ENCODE data around the gene TGFA. TPM values are rescaled to one million over a fixed set of nuclear protein-coding genes. Genes with fewer than 3 reads are reported as not detected.

TGFA gene
- total and polyA plus RNA-seq, 2 donors (not counting 1 experiment from before 2014, with no cell fraction given), result 0.06 TPM; not detected in 1

DNA sequence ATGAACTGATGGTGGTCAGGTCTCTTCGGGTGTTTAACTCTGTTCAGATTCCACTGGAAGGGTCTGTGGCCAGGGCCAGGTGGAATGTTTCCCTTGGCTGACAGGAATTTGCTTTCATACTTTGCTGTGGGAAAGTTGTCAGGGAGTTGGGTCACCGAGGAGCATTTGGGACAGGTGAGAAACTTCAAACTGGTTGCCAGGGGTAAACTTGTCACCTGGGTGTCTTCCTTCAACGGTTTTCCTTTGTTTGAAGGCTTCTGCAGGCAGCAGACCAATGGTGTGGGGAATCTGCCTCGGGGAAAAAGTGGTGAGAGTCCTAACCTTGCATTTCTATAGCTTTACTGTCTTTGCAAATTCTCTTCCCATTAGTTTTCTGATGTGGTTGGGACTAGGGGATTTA, 92.2 kb downstream of the TGFA start:
- Histone ChIP-seq H3K4me1 (ENCODE audit: control insufficient read depth, extremely low read depth, insufficient read depth, low read length) (no peaks in the 10 kb centered on the region), H3K4me2 (ENCODE audit: extremely low read depth, insufficient read depth, low read length) (no peak overlapping the region), H3K9ac (ENCODE audit: insufficient read depth, low read length) (no peak overlapping the region), H3K4me3 (replicated peaks in 1 of 4; ENCODE audit: control extremely low read depth in 1 of 4, insufficient read depth in 1 of 4, low read depth in 3 of 4, low read length in 4 of 4) (no peak overlapping the region), H3K36me3 (ENCODE audit: control insufficient read depth, insufficient read depth, low read length) (no peaks in the 10 kb centered on the region), H3K9me3 (ENCODE audit: control insufficient read depth, insufficient read depth, low read depth, low read length) (no peaks in the 10 kb centered on the region), H2AFZ (ENCODE audit: low read length) (no peak overlapping the region), H3K79me2 (ENCODE audit: control insufficient read depth, insufficient read depth, low read length) (no peaks in the 10 kb centered on the region), H3K27ac (ENCODE audit: insufficient read depth, low read length) (no peak overlapping the region), H3K27me3 (ENCODE audit: control insufficient read depth, insufficient read depth, low read length) (peaks cover 2% of the 10 kb centered on the region), H4K20me1 (ENCODE audit: control insufficient read depth, extremely low read depth, insufficient read depth, low read length) (no peaks in the 10 kb centered on the region)
- TF ChIP-seq EZH2 (IDR thresholded peaks at IDR 0.05; ENCODE audit: low read length, missing control alignments), result no peak
- TF ChIP-seq, protein P1, sequence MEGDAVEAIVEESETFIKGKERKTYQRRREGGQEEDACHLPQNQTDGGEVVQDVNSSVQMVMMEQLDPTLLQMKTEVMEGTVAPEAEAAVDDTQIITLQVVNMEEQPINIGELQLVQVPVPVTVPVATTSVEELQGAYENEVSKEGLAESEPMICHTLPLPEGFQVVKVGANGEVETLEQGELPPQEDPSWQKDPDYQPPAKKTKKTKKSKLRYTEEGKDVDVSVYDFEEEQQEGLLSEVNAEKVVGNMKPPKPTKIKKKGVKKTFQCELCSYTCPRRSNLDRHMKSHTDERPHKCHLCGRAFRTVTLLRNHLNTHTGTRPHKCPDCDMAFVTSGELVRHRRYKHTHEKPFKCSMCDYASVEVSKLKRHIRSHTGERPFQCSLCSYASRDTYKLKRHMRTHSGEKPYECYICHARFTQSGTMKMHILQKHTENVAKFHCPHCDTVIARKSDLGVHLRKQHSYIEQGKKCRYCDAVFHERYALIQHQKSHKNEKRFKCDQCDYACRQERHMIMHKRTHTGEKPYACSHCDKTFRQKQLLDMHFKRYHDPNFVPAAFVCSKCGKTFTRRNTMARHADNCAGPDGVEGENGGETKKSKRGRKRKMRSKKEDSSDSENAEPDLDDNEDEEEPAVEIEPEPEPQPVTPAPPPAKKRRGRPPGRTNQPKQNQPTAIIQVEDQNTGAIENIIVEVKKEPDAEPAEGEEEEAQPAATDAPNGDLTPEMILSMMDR (conservative IDR thresholded peaks at IDR 0.05 in 1 of 2, IDR thresholded peaks at IDR 0.05 in 1 of 2; ENCODE audit: low read depth in 1 of 2, low read length in 2 of 2), result no peak
- no peak for DNase-seq (ENCODE audit: low read depth in 2 of 2)

DNA sequence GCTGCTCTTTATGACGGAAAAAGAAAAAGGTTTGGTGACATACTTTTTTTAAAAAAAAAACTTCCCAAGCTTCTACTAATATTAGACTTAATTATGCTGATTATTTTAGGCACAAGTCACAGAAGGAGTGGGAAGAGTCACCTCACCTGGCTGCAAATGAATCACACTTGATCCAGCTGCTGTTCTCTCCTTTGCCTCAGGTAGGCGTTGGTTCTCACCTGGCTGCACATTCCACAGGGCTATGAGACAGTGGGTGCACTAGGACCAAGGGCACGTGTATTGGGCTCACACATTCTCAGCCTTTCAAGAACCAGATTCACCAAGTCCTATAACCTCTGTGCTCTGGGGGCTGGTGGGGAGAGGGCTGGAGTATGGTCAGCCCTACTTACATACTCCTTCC, 93.3 kb downstream of the TGFA start:
- no peak overlapping the region for H3K4me3 ChIP-seq (replicated peaks in 1 of 4; ENCODE audit: control extremely low read depth in 1 of 4, insufficient read depth in 1 of 4, low read depth in 3 of 4, low read length in 4 of 4)
- no peaks in the 10 kb centered on the region for H3K79me2 ChIP-seq (ENCODE audit: control insufficient read depth, insufficient read depth, low read length)
- peaks cover 4% of the 10 kb centered on the region for H3K27me3 ChIP-seq (ENCODE audit: control insufficient read depth, insufficient read depth, low read length)
- H4K20me1 ChIP-seq (ENCODE audit: control insufficient read depth, extremely low read depth, insufficient read depth, low read length), result no peaks in the 10 kb centered on the region
- no peaks in the 10 kb centered on the region for H3K36me3 ChIP-seq (ENCODE audit: control insufficient read depth, insufficient read depth, low read length)
- H3K9me3 ChIP-seq (ENCODE audit: control insufficient read depth, insufficient read depth, low read depth, low read length), result no peaks in the 10 kb centered on the region
- TF ChIP-seq, protein P1 (conservative IDR thresholded peaks at IDR 0.05 in 1 of 2, IDR thresholded peaks at IDR 0.05 in 1 of 2; ENCODE audit: low read depth in 1 of 2, low read length in 2 of 2), result no peak
- no peak for TF ChIP-seq EZH2 (IDR thresholded peaks at IDR 0.05; ENCODE audit: low read length, missing control alignments)
- H2AFZ ChIP-seq (ENCODE audit: low read length), result no peak overlapping the region
- no peak for DNase-seq (ENCODE audit: low read depth in 2 of 2)
- H3K4me1 ChIP-seq (ENCODE audit: control insufficient read depth, extremely low read depth, insufficient read depth, low read length), result no peaks in the 10 kb centered on the region
- no peak overlapping the region for H3K9ac ChIP-seq (ENCODE audit: insufficient read depth, low read length)
- H3K27ac ChIP-seq (ENCODE audit: insufficient read depth, low read length), result no peak overlapping the region
- H3K4me2 ChIP-seq (ENCODE audit: extremely low read depth, insufficient read depth, low read length), result no peak overlapping the region

DNA sequence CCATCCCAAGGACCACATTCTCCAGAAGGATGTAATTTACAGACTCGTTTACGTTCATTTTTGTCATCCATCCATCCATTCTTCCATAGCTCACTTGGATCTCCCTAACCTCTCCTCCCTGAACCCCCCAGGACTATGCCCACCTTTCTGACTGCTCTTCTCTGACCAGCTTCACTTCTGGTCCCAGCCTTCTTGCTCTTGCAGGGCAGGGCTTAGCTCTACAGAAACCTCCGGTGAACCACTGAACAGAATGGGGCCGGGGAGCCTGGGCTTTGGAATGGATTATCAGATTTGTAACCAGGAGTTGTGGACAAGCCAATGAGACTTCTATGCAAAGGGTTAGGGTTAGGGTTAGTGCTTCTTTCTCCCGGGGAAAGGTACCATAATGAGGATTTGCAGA, 95.0 kb downstream of the TGFA start:
- no peak for TF ChIP-seq EZH2 (IDR thresholded peaks at IDR 0.05; ENCODE audit: low read length, missing control alignments)
- TF ChIP-seq, protein P1 (conservative IDR thresholded peaks at IDR 0.05 in 1 of 2, IDR thresholded peaks at IDR 0.05 in 1 of 2; ENCODE audit: low read depth in 1 of 2, low read length in 2 of 2), result no peak
- H3K4me3 ChIP-seq (replicated peaks in 1 of 4; ENCODE audit: control extremely low read depth in 1 of 4, insufficient read depth in 1 of 4, low read depth in 3 of 4, low read length in 4 of 4), result no peak overlapping the region
- peaks cover 4% of the 10 kb centered on the region for H3K27me3 ChIP-seq (ENCODE audit: control insufficient read depth, insufficient read depth, low read length)
- no peaks in the 10 kb centered on the region for H4K20me1 ChIP-seq (ENCODE audit: control insufficient read depth, extremely low read depth, insufficient read depth, low read length)
- no peaks in the 10 kb centered on the region for H3K4me1 ChIP-seq (ENCODE audit: control insufficient read depth, extremely low read depth, insufficient read depth, low read length)
- H2AFZ ChIP-seq (ENCODE audit: low read length), result no peak overlapping the region
- no peak overlapping the region for H3K4me2 ChIP-seq (ENCODE audit: extremely low read depth, insufficient read depth, low read length)
- H3K27ac ChIP-seq (ENCODE audit: insufficient read depth, low read length), result no peak overlapping the region
- H3K36me3 ChIP-seq (ENCODE audit: control insufficient read depth, insufficient read depth, low read length), result no peaks in the 10 kb centered on the region
- no peak overlapping the region for H3K9ac ChIP-seq (ENCODE audit: insufficient read depth, low read length)
- no peaks in the 10 kb centered on the region for H3K9me3 ChIP-seq (ENCODE audit: control insufficient read depth, insufficient read depth, low read depth, low read length)
- H3K79me2 ChIP-seq (ENCODE audit: control insufficient read depth, insufficient read depth, low read length), result no peaks in the 10 kb centered on the region
- no peak for DNase-seq (ENCODE audit: low read depth in 2 of 2)

Data from fibroblast of lung (primary cell).